A549 (cell line): ENCODE measurements around the gene APC2. TPM values are rescaled to one million over a fixed set of nuclear protein-coding genes. Genes with fewer than 3 reads are reported as not detected.
A peak's percentile ranks its signal among the peaks of the same experiment; 100 is the strongest.

Experiments used
- ATAC-seq, 2 experiments: fragments of 200-7000 bp in 1 of 2; fragments of >200 bp in 1 of 2; cut with Nextera tagmentation in 1 of 2; cut with Tn5 transposase in 1 of 2; 3 replicates each; pipeline versions ENCODE4 v1.8.0 to v1.9.1; 2018 to 2020; ENCODE audit warnings: mild to moderate bottlenecking in 1 of 2, moderate library complexity in 1 of 2
- CTCF ChIA-PET: fragments of 300-600 bp; sonication (Branson Sonifier 250); formaldehyde crosslinking; extraction: SDS; loops from one replicate; lab custom pipeline; 2021; ENCODE audit warnings: antibody characterized with exemption, inconsistent platforms; lab: Yijun Ruan, JAX
- POLR2A ChIA-PET: fragments of 350-600 bp; formaldehyde crosslinking; extraction: SDS; loops from one replicate; lab custom pipeline; 2021; ENCODE audit warnings: antibody characterized with exemption, inconsistent platforms; lab: Yijun Ruan, JAX
- DNase-seq, 2 experiments: peaks; one replicate each; pipeline versions ENCODE4 v3.0.0 to v3.0.0-alpha.2; 2011 to 2016; ENCODE audit warnings: low read depth in 1 of 2, low spot score in 1 of 2
- FAIRE-seq: peaks from 2 replicates; lab custom pipeline; 2011; peaks lifted over from hg19 to GRCh38; lab: Jason Lieb, UNC
- H3K27ac ChIP-seq, 2 experiments: fragments of >200 bp; sonication (Bioruptor Twin); formaldehyde crosslinking; 3 replicates each; pipeline ENCODE4 v1.5.1; 2016 to 2017
- H3K4me1 ChIP-seq: fragments of >200 bp; sonication (Bioruptor Twin); formaldehyde crosslinking; 3 replicates; pipeline ENCODE4 v1.6.1; 2016
- H3K4me2 ChIP-seq: fragments of >200 bp; sonication (Bioruptor Twin); formaldehyde crosslinking; 3 replicates; pipeline ENCODE4 v1.6.1; 2016
- H3K4me3 ChIP-seq: fragments of >200 bp; sonication (Bioruptor Twin); formaldehyde crosslinking; 3 replicates; pipeline ENCODE4 v1.5.1; 2016
- H3K9me3 ChIP-seq: fragments of >200 bp; sonication (Bioruptor Twin); formaldehyde crosslinking; 3 replicates; pipeline ENCODE4 v1.6.1; 2016
- BHLHE40 ChIP-seq: IDR thresholded peaks from 2 replicates; pipeline ENCODE4 v1.6.1; 2012; ENCODE audit warnings: low read depth, low read length, inconsistent platforms
- CBX2 ChIP-seq: fragments of 200-600 bp; sonication (generic); IDR thresholded peaks from 2 replicates; pipeline ENCODE4 v1.6.1; 2016; ENCODE audit warnings: low read depth, mild to moderate bottlenecking, borderline replicate concordance
- CBX8 ChIP-seq: fragments of 200-600 bp; sonication (generic); IDR thresholded peaks from 2 replicates; pipeline ENCODE4 v1.6.1; 2016
- CHD2 ChIP-seq: fragments of 150-350 bp; IDR thresholded peaks from 2 replicates; pipeline ENCODE4 v1.6.1; 2014; ENCODE audit warnings: low read length; ENCODE audit not compliant: partially characterized antibody
- CHD4 ChIP-seq: fragments of 200-600 bp; sonication (generic); IDR thresholded peaks from 2 replicates; pipeline ENCODE4 v1.6.1; 2016; ENCODE audit warnings: antibody characterized with exemption, mild to moderate bottlenecking, borderline replicate concordance
- EHF ChIP-seq: fragments of 250-450 bp; sonication (Bioruptor Pico); IDR thresholded peaks from 2 replicates; pipeline ENCODE4 v1.5.0; 2020; ENCODE audit warnings: mild to moderate bottlenecking
- EHMT2 ChIP-seq: fragments of 200-600 bp; sonication (generic); IDR thresholded peaks from 2 replicates; pipeline ENCODE4 v1.6.1; 2016; ENCODE audit warnings: antibody characterized with exemption, low read depth, mild to moderate bottlenecking, moderate library complexity
- ESRRA ChIP-seq: fragments of 150-350 bp; IDR thresholded peaks from 2 replicates; pipeline ENCODE4 v1.6.1; 2014; ENCODE audit warnings: mild to moderate bottlenecking, low read length, borderline replicate concordance
- FOSL2 ChIP-seq, 2 experiments: fragments of 450-650 bp in 1 of 2; fragments of >200 bp in 1 of 2; sonication (Bioruptor Twin) in 1 of 2; formaldehyde crosslinking; IDR thresholded peaks; 2 replicates each; pipeline versions ENCODE4 v1.5.0 to v1.6.1; 2016 to 2020; ENCODE audit warnings: mild to moderate bottlenecking in 1 of 2, moderate library complexity in 1 of 2
- HEYL ChIP-seq: fragments of 250-450 bp; sonication (Bioruptor Pico); IDR thresholded peaks from 2 replicates; pipeline ENCODE4 v1.8.0; 2021; ENCODE audit warnings: mild to moderate bottlenecking, moderate library complexity
- JUN ChIP-seq, 2 experiments: fragments of >200 bp; sonication (Bioruptor Twin); formaldehyde crosslinking; IDR thresholded peaks; 2 replicates in 1 of 2; 3 replicates in 1 of 2; pipeline ENCODE4 v1.6.1; 2016 to 2017
- JUNB ChIP-seq: fragments of >200 bp; sonication (Bioruptor Twin); formaldehyde crosslinking; IDR thresholded peaks from 2 replicates; pipeline ENCODE4 v1.6.1; 2016
- MYC ChIP-seq: IDR thresholded peaks from 2 replicates; pipeline ENCODE4 v1.6.1; 2012; ENCODE audit warnings: mild to moderate bottlenecking, inconsistent platforms, low read length, improper control_type of control experiment, borderline replicate concordance
- POLR2A ChIP-seq: IDR thresholded peaks from 2 replicates; pipeline ENCODE4 v1.6.1; 2012; ENCODE audit warnings: mild to moderate bottlenecking, low read length
- RARB ChIP-seq: fragments of 250-450 bp; sonication (Bioruptor Pico); IDR thresholded peaks from 2 replicates; pipeline ENCODE4 v1.8.0; 2021; ENCODE audit warnings: mild to moderate bottlenecking, moderate library complexity
- TP53 ChIP-seq: fragments of 250-450 bp; sonication (Bioruptor Pico); IDR thresholded peaks from 2 replicates; pipeline ENCODE4 v1.5.0; 2021; ENCODE audit warnings: mild to moderate bottlenecking, moderate library complexity
- WGBS: methylation state at CpG from one replicate; pipeline ENCODE4 v1.1.6; 2017; ENCODE audit errors: missing lambda C conversion rate; 5-methylcytosine and 5-hydroxymethylcytosine counted together
- polyA plus RNA-seq, 4 experiments: library from polyadenylated mRNA; depleted of rRNA in 3 of 4; stranded (reverse); fragments of >200 nt; fragmentation: RNase III in 1 of 4; extraction: RNeasy Plus Mini Kit Qiagen cat#74134 plus additional on column Dnase treatment in 1 of 4; gene quantifications; 2 replicates in 3 of 4; 3 replicates in 1 of 4; pipeline ENCODE4 v1.2.3, GENCODE V29; 2011 to 2017
- TF ChIP-seq, protein P1 (sequence below): IDR thresholded peaks from 2 replicates; pipeline ENCODE4 v1.6.1; 2012
- TF ChIP-seq, protein P2 (sequence below): fragments of >200 bp; sonication (Bioruptor Twin); formaldehyde crosslinking; IDR thresholded peaks from 3 replicates; pipeline ENCODE4 v1.6.1; 2016
- TF ChIP-seq, protein P3 (sequence below): IDR thresholded peaks from 2 replicates; pipeline ENCODE4 v1.6.1; 2012
- TF ChIP-seq, protein P4 (sequence below): IDR thresholded peaks from 2 replicates; pipeline ENCODE4 v1.6.1; 2012; ENCODE audit warnings: low read depth, borderline replicate concordance
- TF ChIP-seq, protein P5 (sequence below): fragments of 250-450 bp; sonication (Bioruptor Pico); IDR thresholded peaks from 2 replicates; pipeline ENCODE4 v1.5.0; 2021; ENCODE audit warnings: mild to moderate bottlenecking, moderate library complexity, borderline replicate concordance
- TF ChIP-seq, protein P6 (sequence below): fragments of 450-650 bp; IDR thresholded peaks from 2 replicates; pipeline ENCODE4 v1.6.1; 2014; ENCODE audit warnings: antibody characterized with exemption
- TF ChIP-seq, protein P7 (sequence below): fragments of >200 bp; sonication (Bioruptor Twin); formaldehyde crosslinking; IDR thresholded peaks from 3 replicates; pipeline ENCODE4 v1.5.1; 2016

The APC2 gene
- polyA plus RNA-seq, 2 of the 4 experiments (the other 2 are of a cell fraction) = 0.36 to 1.6 TPM

DNA sequence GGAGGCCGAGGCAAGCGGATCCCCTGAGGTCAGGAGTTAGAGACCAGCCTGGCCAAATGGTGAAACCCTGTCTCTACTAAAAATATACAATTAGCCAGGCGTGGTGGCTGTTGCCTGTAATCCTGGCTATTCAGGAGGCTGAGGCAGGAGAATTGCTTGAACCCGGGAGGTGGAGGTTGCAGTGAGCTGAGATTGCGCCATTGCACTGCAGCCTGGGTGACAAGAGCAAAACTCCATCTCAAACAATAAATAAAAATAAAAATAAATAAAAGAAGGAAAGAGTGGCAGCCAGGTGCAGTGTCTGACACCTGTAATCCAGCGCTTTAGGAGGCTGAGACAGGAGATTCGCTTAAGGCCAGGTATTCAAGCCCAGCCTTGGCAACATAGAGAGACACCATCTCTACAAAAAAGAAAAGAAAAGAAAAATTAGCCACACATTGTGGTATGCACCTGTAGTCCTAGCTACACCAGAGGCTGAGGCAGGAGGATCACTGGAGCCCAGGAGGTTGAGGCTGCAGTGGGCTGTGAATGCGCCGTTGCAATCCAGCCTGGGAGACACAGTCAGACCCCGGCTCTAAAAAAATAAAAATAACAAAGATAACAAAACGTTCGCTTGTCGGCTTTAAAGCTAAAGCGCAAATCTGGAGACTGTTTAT, 52.6 kb downstream of the APC2 start:
- ATAC-seq (no peak), FAIRE-seq (no peak), DNase-seq (no peak)
- H3K4me2 ChIP-seq = peak overlapping the region; percentile 89
- peak overlapping the region; percentile 74 to 84; a peak in 5 of 6 replicates for H3K27ac ChIP-seq
- 76% methylated on average over 13 of the region's 14 CpGs for WGBS
- H3K9me3 ChIP-seq = no peaks in the 10 kb centered on the region
- no peak overlapping the region; the same call in 2 of the 3 replicates for H3K4me3 ChIP-seq
- CTCF ChIA-PET = interaction anchor here (0.9 to 2.5 kb wide), 5 partner anchors 8 to 17 kb away, joined by 4 to 9 read pairs (median 6); partner anchors contain the start of genes PCSK4 and REEP6
- TF ChIP-seq, protein P1, sequence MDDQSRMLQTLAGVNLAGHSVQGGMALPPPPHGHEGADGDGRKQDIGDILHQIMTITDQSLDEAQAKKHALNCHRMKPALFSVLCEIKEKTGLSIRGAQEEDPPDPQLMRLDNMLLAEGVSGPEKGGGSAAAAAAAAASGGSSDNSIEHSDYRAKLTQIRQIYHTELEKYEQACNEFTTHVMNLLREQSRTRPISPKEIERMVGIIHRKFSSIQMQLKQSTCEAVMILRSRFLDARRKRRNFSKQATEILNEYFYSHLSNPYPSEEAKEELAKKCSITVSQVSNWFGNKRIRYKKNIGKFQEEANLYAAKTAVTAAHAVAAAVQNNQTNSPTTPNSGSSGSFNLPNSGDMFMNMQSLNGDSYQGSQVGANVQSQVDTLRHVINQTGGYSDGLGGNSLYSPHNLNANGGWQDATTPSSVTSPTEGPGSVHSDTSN = no peak
- TF ChIP-seq ESRRA = no peak
- TF ChIP-seq CHD2 = no peak
- TF ChIP-seq CBX8 = no peak
- no peak for TF ChIP-seq JUN (IDR thresholded peaks at IDR 0.05)
- TF ChIP-seq TP53 = no peak
- TF ChIP-seq, protein P2, sequence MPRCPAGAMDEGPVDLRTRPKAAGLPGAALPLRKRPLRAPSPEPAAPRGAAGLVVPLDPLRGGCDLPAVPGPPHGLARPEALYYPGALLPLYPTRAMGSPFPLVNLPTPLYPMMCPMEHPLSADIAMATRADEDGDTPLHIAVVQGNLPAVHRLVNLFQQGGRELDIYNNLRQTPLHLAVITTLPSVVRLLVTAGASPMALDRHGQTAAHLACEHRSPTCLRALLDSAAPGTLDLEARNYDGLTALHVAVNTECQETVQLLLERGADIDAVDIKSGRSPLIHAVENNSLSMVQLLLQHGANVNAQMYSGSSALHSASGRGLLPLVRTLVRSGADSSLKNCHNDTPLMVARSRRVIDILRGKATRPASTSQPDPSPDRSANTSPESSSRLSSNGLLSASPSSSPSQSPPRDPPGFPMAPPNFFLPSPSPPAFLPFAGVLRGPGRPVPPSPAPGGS = no peak
- no peak for TF ChIP-seq EHMT2
- TF ChIP-seq EHF (CRISPR knock-in tag) = no peak
- TF ChIP-seq FOSL2 (IDR thresholded peaks at IDR 0.05) = no peak
- TF ChIP-seq FOSL2 (CRISPR knock-in tag; IDR thresholded peaks at IDR 0.05) = no peak
- no peak for TF ChIP-seq BHLHE40
- no peak for TF ChIP-seq HEYL (CRISPR knock-in tag)
- no peak for TF ChIP-seq CBX2
- TF ChIP-seq CHD4 = no peak
- TF ChIP-seq, protein P3, sequence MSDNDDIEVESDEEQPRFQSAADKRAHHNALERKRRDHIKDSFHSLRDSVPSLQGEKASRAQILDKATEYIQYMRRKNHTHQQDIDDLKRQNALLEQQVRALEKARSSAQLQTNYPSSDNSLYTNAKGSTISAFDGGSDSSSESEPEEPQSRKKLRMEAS = no peak
- TF ChIP-seq, protein P4, sequence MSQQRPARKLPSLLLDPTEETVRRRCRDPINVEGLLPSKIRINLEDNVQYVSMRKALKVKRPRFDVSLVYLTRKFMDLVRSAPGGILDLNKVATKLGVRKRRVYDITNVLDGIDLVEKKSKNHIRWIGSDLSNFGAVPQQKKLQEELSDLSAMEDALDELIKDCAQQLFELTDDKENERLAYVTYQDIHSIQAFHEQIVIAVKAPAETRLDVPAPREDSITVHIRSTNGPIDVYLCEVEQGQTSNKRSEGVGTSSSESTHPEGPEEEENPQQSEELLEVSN = no peak
- TF ChIP-seq, protein P5, sequence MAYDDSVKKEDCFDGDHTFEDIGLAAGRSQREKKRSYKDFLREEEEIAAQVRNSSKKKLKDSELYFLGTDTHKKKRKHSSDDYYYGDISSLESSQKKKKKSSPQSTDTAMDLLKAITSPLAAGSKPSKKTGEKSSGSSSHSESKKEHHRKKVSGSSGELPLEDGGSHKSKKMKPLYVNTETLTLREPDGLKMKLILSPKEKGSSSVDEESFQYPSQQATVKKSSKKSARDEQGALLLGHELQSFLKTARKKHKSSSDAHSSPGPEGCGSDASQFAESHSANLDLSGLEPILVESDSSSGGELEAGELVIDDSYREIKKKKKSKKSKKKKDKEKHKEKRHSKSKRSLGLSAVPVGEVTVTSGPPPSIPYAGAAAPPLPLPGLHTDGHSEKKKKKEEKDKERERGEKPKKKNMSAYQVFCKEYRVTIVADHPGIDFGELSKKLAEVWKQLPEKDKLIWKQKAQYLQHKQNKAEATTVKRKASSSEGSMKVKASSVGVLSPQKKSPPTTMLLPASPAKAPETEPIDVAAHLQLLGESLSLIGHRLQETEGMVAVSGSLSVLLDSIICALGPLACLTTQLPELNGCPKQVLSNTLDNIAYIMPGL (CRISPR knock-in tag) = no peak
- TF ChIP-seq JUNB = no peak
- peaks cover 16% of the 10 kb centered on the region; the same call in 2 of the 3 replicates for H3K4me1 ChIP-seq
- POLR2A ChIA-PET = no interaction called here

DNA sequence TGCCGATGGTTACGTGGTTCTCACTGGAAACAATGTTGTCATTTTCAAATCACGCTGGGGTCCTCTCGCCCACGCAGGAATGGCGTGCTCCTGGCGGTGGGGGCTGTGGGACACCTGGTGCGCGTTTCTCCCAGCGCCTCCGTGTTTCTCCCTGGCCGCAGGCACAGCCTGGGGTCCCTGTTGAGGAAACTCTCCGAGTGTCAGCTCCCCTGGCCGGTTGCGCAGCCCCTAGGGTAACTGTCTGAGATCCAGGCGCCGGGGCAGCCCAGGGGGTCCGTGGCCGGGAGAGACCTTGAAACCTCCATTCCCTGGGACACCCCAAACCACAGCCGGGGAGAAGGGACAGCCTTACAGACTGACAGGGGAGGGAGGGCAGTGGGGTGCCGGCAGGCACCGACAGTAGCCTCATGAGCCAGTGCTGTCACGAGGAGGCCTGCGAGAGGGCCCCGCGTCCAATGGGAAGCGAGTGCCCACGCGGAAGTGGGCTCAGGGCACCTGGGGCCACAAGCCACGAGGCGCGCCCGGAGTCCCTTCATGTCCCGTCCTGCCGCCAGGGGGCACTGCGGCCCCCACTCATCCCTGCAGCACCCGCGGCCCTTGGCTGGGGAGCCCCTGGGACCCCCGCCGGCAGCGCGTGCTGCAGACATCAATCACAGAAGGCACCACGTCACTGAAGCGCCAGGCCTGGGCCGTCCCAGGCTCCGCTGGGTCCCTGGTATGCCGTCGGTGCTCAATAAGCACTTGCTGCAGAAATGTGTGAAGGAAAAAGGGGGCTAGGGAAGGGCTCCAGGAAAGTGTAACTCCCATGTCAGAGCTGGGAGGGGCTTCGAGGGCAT, 53.4 kb downstream of the APC2 start:
- DNase-seq = peak; percentile 25 to 50
- H3K27ac ChIP-seq = peak overlapping the region; percentile 74 to 84
- TF ChIP-seq POLR2A = no peak
- TF ChIP-seq, protein P6, sequence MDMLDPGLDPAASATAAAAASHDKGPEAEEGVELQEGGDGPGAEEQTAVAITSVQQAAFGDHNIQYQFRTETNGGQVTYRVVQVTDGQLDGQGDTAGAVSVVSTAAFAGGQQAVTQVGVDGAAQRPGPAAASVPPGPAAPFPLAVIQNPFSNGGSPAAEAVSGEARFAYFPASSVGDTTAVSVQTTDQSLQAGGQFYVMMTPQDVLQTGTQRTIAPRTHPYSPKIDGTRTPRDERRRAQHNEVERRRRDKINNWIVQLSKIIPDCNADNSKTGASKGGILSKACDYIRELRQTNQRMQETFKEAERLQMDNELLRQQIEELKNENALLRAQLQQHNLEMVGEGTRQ = 0 out of 2 replicates have a peak, but pooled peaks have one; percentile 12
- TF ChIP-seq RARB (CRISPR knock-in tag) = no peak
- TF ChIP-seq, protein P3 = peak; percentile 80
- peak; percentile 62; the same call in 1 of the 2 replicates for TF ChIP-seq MYC
- TF ChIP-seq, protein P4 = peak; percentile 68
- TF ChIP-seq, protein P7, sequence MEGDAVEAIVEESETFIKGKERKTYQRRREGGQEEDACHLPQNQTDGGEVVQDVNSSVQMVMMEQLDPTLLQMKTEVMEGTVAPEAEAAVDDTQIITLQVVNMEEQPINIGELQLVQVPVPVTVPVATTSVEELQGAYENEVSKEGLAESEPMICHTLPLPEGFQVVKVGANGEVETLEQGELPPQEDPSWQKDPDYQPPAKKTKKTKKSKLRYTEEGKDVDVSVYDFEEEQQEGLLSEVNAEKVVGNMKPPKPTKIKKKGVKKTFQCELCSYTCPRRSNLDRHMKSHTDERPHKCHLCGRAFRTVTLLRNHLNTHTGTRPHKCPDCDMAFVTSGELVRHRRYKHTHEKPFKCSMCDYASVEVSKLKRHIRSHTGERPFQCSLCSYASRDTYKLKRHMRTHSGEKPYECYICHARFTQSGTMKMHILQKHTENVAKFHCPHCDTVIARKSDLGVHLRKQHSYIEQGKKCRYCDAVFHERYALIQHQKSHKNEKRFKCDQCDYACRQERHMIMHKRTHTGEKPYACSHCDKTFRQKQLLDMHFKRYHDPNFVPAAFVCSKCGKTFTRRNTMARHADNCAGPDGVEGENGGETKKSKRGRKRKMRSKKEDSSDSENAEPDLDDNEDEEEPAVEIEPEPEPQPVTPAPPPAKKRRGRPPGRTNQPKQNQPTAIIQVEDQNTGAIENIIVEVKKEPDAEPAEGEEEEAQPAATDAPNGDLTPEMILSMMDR = peak; percentile 72
- TF ChIP-seq, protein P2 = no peak

More for the DNA sequence above, 53.4 kb downstream of the APC2 start:
- ChIA-PET CTCF (interaction anchor here (0.6 to 2.5 kb wide), 9 partner anchors 8 to 321 kb away, joined by 3 to 9 read pairs (median 4); partner anchors contain the start of genes PCSK4 and REEP6), POLR2A (no interaction called here)
- ATAC-seq = peak; percentile 46 to 64; a peak in 5 of 6 replicates
- WGBS = 36% methylated on average over 19 of the region's 49 CpGs
- FAIRE-seq = no peak
- H3K4me1 ChIP-seq = peaks cover 16% of the 10 kb centered on the region; the same call in 2 of the 3 replicates
- H3K9me3 ChIP-seq = no peaks in the 10 kb centered on the region
- peak overlapping the region; percentile 89 for H3K4me2 ChIP-seq
- peak overlapping the region; percentile 33 for H3K4me3 ChIP-seq
